MM.1S (cell line): ENCODE measurements around the gene ZC2HC1C.

Experiments
- DNase-seq: peaks from one replicate; pipeline ENCODE4 v3.0.0-alpha.2; 2015
- H2AFZ ChIP-seq: fragments of 300-600 bp; sonication (generic); 2 replicates; pipeline ENCODE4 v1.6.0; 2016; ENCODE audit warnings: antibody characterized with exemption, low read length
- H3F3A ChIP-seq: fragments of 300-600 bp; sonication (generic); 2 replicates; pipeline ENCODE4 v1.6.1; 2016; ENCODE audit warnings: mild to moderate bottlenecking, antibody characterized with exemption, low read length, moderate library complexity, mixed read lengths; ENCODE audit not compliant: insufficient read depth
- H3K27ac ChIP-seq: fragments of 300-600 bp; sonication (generic); 2 replicates; pipeline ENCODE4 v1.5.1; 2016; ENCODE audit warnings: mild to moderate bottlenecking, low read length
- H3K27me3 ChIP-seq: fragments of 300-600 bp; sonication (generic); replicated peaks from 2 replicates; pipeline ENCODE4 v1.6.0; 2016; ENCODE audit warnings: low read length; ENCODE audit not compliant: insufficient read depth
- H3K36me3 ChIP-seq: fragments of 300-600 bp; sonication (generic); replicated peaks from 2 replicates; pipeline ENCODE4 v1.6.1; 2016; ENCODE audit warnings: mild to moderate bottlenecking, low read length, mixed read lengths; ENCODE audit not compliant: insufficient read depth
- H3K4me1 ChIP-seq: fragments of 300-600 bp; sonication (generic); 2 replicates; pipeline ENCODE4 v1.6.1; 2016; ENCODE audit warnings: low read length, mixed read lengths
- H3K4me2 ChIP-seq: fragments of 300-600 bp; sonication (generic); 2 replicates; pipeline ENCODE4 v1.6.0; 2016; ENCODE audit warnings: low read depth, low read length
- H3K4me3 ChIP-seq: fragments of 300-600 bp; sonication (generic); 2 replicates; pipeline ENCODE4 v1.5.1; 2016; ENCODE audit warnings: low read length, mixed read lengths
- H3K79me2 ChIP-seq: fragments of 300-600 bp; sonication (generic); 2 replicates; pipeline ENCODE4 v1.6.1; 2016; ENCODE audit warnings: mixed run types, low read length, mixed read lengths
- H3K9ac ChIP-seq: fragments of 300-600 bp; sonication (generic); 2 replicates; pipeline ENCODE4 v1.6.1; 2016; ENCODE audit warnings: low read length, mixed read lengths
- H3K9me2 ChIP-seq: fragments of 300-600 bp; sonication (generic); replicated peaks from 2 replicates; pipeline ENCODE4 v1.6.1; 2016; ENCODE audit warnings: mild to moderate bottlenecking, low read length, mixed read lengths; ENCODE audit not compliant: insufficient read depth
- H3K9me3 ChIP-seq: fragments of 300-600 bp; sonication (generic); replicated peaks from 2 replicates; pipeline ENCODE4 v1.6.1; 2016; ENCODE audit warnings: mild to moderate bottlenecking, low read length, mixed read lengths; ENCODE audit not compliant: insufficient read depth
- H4K20me1 ChIP-seq: fragments of 300-600 bp; sonication (generic); 2 replicates; pipeline ENCODE4 v1.6.1; 2016; ENCODE audit warnings: mild to moderate bottlenecking, low read length, moderate library complexity, mixed read lengths; ENCODE audit not compliant: insufficient read depth
- CTCF ChIP-seq: fragments of 300-600 bp; sonication (generic); IDR thresholded peaks from 2 replicates; pipeline ENCODE4 v1.5.1; 2016; ENCODE audit warnings: antibody characterized with exemption, low read length, mixed read lengths
- EZH2 ChIP-seq: fragments of 300-600 bp; sonication (generic); optimal IDR thresholded peaks from 2 replicates; pipeline ENCODE3; 2017; ENCODE audit warnings: low read depth, mild to moderate bottlenecking, antibody characterized with exemption, low read length, mixed read lengths
- EZH2phosphoT487 ChIP-seq: fragments of 300-600 bp; sonication (generic); IDR thresholded peaks from 2 replicates; pipeline ENCODE4 v1.6.1; 2018; ENCODE audit warnings: antibody characterized with exemption, low read length

The ZC2HC1C gene

GRCh38 chr14:75025082-75025481 is 44.4 kb upstream of the ZC2HC1C start:
- Histone ChIP-seq H3K9me2 (no peaks in the 10 kb centered on the region), H3K27ac (no peak overlapping the region), H3K27me3 (no peaks in the 10 kb centered on the region), H2AFZ (no peak overlapping the region), H3K9me3 (no peaks in the 10 kb centered on the region), H3F3A (no peaks in the 10 kb centered on the region), H4K20me1 (no peaks in the 10 kb centered on the region), H3K36me3 (no peaks in the 10 kb centered on the region), H3K9ac (no peak overlapping the region), H3K4me3 (no peak overlapping the region), H3K4me1 (no peaks in the 10 kb centered on the region), H3K4me2 (no peak overlapping the region), H3K79me2 (no peaks in the 10 kb centered on the region)
- TF ChIP-seq EZH2 = no peak
- TF ChIP-seq EZH2phosphoT487 = no peak
- TF ChIP-seq CTCF = no peak
- no peak for DNase-seq

GRCh38 chr14:75025876-75026275 is 43.6 kb upstream of the ZC2HC1C start:
- TF ChIP-seq CTCF = no peak
- TF ChIP-seq EZH2phosphoT487 = no peak
- TF ChIP-seq EZH2 = no peak
- Histone ChIP-seq H3K4me3 (no peak overlapping the region), H3K9ac (no peak overlapping the region), H3K4me1 (no peaks in the 10 kb centered on the region), H3K9me2 (no peaks in the 10 kb centered on the region), H3K9me3 (no peaks in the 10 kb centered on the region), H3K27me3 (no peaks in the 10 kb centered on the region), H3K36me3 (no peaks in the 10 kb centered on the region), H2AFZ (no peak overlapping the region), H3F3A (no peaks in the 10 kb centered on the region), H3K4me2 (no peak overlapping the region), H3K27ac (no peak overlapping the region), H4K20me1 (no peaks in the 10 kb centered on the region), H3K79me2 (no peaks in the 10 kb centered on the region)
- DNase-seq = no peak

- no peaks in the 10 kb centered on the region for H3K9me3 ChIP-seq
- no peaks in the 10 kb centered on the region for H3K79me2 ChIP-seq
- H4K20me1 ChIP-seq = no peaks in the 10 kb centered on the region
- no peaks in the 10 kb centered on the region for H3F3A ChIP-seq
- no peak for DNase-seq
- no peak overlapping the region for H2AFZ ChIP-seq
- H3K9me2 ChIP-seq = no peaks in the 10 kb centered on the region
- H3K36me3 ChIP-seq = no peaks in the 10 kb centered on the region
- H3K4me2 ChIP-seq = no peak overlapping the region
- no peak overlapping the region for H3K27ac ChIP-seq
- H3K4me3 ChIP-seq = no peak overlapping the region
- no peak overlapping the region for H3K9ac ChIP-seq
- no peaks in the 10 kb centered on the region for H3K4me1 ChIP-seq
- H3K27me3 ChIP-seq = no peaks in the 10 kb centered on the region
- no peak for TF ChIP-seq EZH2phosphoT487
- no peak for TF ChIP-seq CTCF
- no peak for TF ChIP-seq EZH2
Observed at GRCh38 chr14:75030147-75030546, 39.3 kb upstream of the ZC2HC1C start.
